GM10248 (cell line): ENCODE measurements around the gene RNGTT.
A peak's percentile ranks its signal among the peaks of the same experiment; 100 is the strongest.

ENCODE experiments used
- CTCF ChIA-PET: fragments of 300-600 bp; sonication (Branson Sonifier 250); formaldehyde crosslinking; extraction: SDS; loops from one replicate; lab custom pipeline; 2021; ENCODE audit warnings: antibody characterized with exemption; lab: Yijun Ruan, JAX
- POLR2A ChIA-PET: fragments of 350-650 bp; sonication (Branson Sonifier 250); formaldehyde crosslinking; extraction: SDS; loops from one replicate; lab custom pipeline; 2020; ENCODE audit warnings: antibody characterized with exemption; lab: Yijun Ruan, JAX
- DNase-seq: peaks from one replicate; pipeline ENCODE4 v3.0.0; 2012; ENCODE audit errors: extremely low spot score
- TF ChIP-seq, protein P1 (sequence below): IDR thresholded peaks from 2 replicates; pipeline ENCODE4 v1.5.1; 2012; ENCODE audit warnings: mild to moderate bottlenecking, low read depth; ENCODE audit errors: extremely low read depth, missing control alignments, control extremely low read depth

RNGTT gene

DNA sequence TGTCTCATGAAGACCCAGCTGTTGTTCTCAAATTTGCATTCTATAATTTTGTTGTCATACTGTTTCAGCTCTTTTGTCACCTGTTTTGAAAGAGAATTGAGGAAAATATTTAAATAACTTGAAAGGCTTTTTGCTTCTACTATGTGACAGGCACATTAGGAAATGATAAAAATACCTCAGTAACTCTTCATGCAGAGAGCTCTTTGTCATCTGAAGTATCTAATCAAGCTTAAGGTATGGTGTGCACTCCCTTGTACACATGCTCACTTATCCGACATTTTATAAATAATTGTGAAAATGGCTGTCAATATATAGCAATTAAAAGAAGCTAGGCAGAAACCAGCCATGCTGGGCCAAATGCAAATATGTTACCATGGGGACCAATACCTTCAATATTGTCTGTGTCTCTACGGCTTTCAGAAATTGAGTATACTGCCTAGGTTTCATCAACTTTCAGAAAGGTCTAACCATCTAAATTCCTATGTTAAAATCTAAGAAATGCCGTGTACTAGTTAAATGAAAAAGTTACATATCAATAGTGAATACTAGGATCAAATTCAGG is 349.0 kb downstream of the RNGTT start:
- DNase-seq, result no peak
- ChIA-PET CTCF (interaction anchor here (1.0 to 3.9 kb wide), 6 partner anchors 8 to 256 kb away, joined by 3 to 17 read pairs (median 4); no protein-coding TSS in a partner anchor), POLR2A (interaction anchor here (1.3 kb wide), 1 partner anchor 15 kb away, joined by 3 read pairs; no protein-coding TSS in a partner anchor)
- TF ChIP-seq, protein P1, sequence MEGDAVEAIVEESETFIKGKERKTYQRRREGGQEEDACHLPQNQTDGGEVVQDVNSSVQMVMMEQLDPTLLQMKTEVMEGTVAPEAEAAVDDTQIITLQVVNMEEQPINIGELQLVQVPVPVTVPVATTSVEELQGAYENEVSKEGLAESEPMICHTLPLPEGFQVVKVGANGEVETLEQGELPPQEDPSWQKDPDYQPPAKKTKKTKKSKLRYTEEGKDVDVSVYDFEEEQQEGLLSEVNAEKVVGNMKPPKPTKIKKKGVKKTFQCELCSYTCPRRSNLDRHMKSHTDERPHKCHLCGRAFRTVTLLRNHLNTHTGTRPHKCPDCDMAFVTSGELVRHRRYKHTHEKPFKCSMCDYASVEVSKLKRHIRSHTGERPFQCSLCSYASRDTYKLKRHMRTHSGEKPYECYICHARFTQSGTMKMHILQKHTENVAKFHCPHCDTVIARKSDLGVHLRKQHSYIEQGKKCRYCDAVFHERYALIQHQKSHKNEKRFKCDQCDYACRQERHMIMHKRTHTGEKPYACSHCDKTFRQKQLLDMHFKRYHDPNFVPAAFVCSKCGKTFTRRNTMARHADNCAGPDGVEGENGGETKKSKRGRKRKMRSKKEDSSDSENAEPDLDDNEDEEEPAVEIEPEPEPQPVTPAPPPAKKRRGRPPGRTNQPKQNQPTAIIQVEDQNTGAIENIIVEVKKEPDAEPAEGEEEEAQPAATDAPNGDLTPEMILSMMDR, result no peak

DNA sequence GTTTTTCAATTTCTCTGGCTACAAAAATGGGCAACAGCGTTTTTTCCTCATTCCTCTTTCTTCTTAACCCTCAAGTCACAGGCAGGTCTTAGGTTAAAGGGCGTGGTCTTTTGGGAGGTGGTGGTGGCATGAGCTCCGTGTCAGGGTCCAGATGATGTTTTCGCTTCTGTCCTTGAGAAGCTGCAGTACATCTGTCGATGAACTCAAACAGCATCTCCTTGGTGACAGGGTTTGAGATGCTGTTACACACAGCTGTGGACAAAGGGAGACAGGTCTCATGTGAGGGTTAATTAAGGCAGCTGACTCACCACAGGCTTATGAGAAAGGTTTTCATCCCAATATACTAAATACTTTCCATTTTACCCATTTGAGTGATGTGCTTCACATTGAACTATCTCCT is 350.8 kb downstream of the RNGTT start:
- ChIA-PET POLR2A (interaction anchor here (0.7 kb wide), 1 partner anchor 36 kb away, joined by 5 read pairs; no protein-coding TSS in a partner anchor), CTCF (interaction anchor here (1.2 to 3.9 kb wide), 5 partner anchors 13 to 116 kb away, joined by 3 to 17 read pairs (median 5); no protein-coding TSS in a partner anchor)
- TF ChIP-seq, protein P1, result no peak
- DNase-seq, result no peak

DNA sequence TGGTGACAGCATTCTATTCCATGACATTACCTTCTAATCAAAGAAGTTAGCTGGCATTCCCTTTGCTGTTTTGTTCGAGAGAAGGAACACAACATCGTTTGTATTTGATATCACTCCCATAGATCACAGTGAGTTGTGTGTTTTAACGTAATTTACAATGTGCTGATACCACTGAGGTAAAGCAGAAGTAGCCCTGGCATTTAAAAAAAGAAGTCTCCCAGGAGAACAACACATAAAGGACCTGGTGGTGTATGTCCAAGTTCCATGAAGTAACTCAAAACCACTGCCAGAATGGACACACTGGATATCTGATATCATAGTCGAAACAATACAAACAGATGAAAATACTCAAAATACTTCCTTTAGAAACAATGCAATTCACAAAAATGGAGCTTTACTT is 351.7 kb downstream of the RNGTT start:
- TF ChIP-seq, protein P1, result no peak
- ChIA-PET POLR2A (no interaction called here), CTCF (interaction anchor here (0.7 to 3.9 kb wide), 6 partner anchors 12 to 260 kb away, joined by 3 to 17 read pairs (median 4); no protein-coding TSS in a partner anchor)
- DNase-seq, result no peak

DNA sequence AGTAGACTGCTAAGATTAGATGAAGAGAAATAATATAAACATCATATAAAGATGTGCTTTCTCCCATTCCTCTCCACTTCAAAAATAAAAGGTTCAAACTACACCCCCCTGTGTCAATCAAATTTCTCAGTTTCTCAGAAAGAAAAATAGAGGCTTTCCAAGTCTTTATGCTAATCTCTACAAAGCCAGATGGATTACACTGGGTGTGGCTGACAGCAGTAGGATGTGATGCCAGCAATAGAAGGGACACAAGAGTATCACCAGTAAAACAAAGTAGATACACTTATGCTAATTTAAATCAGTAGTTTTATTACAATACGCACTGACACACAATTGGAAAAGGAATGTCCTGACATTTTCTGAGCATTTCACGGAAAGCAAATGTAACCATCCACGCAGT is 353.4 kb downstream of the RNGTT start:
- TF ChIP-seq, protein P1, result no peak
- POLR2A ChIA-PET, result no interaction called here

DNA sequence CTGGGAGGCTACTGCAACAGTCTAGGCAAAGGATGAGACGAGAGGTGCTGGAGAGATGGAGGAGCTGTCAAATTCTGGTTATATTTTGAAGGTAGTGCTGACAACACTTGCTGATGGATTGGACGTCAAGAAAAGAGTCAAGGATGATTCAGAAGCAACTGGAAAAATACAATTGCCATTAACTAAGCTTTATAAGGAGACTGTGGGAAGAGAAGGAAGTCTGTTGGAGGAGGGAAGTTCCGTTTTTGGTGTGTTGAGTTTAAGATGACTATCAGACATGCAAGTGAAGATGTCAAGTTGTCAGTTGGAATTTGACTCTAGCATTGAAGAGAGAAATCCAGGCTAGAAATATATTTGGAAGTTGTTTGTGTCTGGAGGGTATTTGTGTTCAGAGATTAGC is 358.1 kb downstream of the RNGTT start:
- DNase-seq, result no peak
- ChIA-PET CTCF (no interaction called here), POLR2A (no interaction called here)
- TF ChIP-seq, protein P1, result no peak

More for the DNA sequence above, 353.4 kb downstream of the RNGTT start:
- no peak for DNase-seq
- CTCF ChIA-PET, result no interaction called here

DNA sequence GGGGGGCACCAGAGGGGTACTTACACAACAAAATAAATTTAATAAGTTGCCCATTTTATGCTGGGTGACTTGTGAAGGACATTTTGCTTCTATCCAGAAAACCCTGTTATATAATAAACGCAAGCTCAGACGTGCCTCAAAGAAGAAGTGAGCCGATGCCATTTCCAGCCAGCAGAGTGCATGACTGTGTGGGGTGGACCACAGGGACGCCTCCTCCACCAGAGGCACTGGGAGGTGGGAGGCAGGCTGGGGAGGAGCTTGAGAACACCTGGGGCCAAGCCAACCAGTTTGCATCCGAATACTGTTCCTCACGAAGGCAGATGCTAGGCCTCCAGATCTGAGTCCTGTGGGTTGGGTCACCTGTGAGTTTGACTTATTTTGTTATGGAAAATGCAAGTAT is 363.8 kb downstream of the RNGTT start:
- peak; percentile 31 for DNase-seq
- TF ChIP-seq, protein P1, result no peak
- ChIA-PET CTCF (interaction anchor here (1.0 to 2.7 kb wide), 10 partner anchors 8 to 827 kb away, joined by 3 to 17 read pairs (median 4); no protein-coding TSS in a partner anchor), POLR2A (interaction anchor here (1.5 kb wide), 1 partner anchor 15 kb away, joined by 3 read pairs; no protein-coding TSS in a partner anchor)
